Immature natural killer cell (primary cell): ENCODE measurements around the gene KIF2B. TPM values are rescaled to one million over a fixed set of nuclear protein-coding genes. Genes with fewer than 3 reads are reported as not detected.

Source experiments
- DNase-seq, 3 donors: peaks; one replicate each; pipeline ENCODE4 v3.0.0; 2022; ENCODE audit warnings: mixed read lengths in 1 of 3
- H3K27ac Mint-ChIP-seq, 6 donors: one replicate each; pipeline ENCODE4 v1.8.0; 2020; ENCODE audit warnings: mixed read lengths in 6 of 6, mild to moderate bottlenecking in 5 of 6, inconsistent platforms in 4 of 6, moderate library complexity in 3 of 6
- H3K27me3 Mint-ChIP-seq, 3 donors: one replicate each; pipeline ENCODE4 v1.8.0; 2020 to 2021; ENCODE audit warnings: low read depth in 3 of 3, mild to moderate bottlenecking in 3 of 3, mixed read lengths in 3 of 3, moderate library complexity in 3 of 3, inconsistent platforms in 1 of 3
- H3K36me3 Mint-ChIP-seq, 3 donors: one replicate each; pipeline ENCODE4 v1.8.0; 2020; ENCODE audit warnings: mixed read lengths in 3 of 3, inconsistent platforms in 2 of 3, mild to moderate bottlenecking in 2 of 3
- H3K4me1 Mint-ChIP-seq, 2 donors: one replicate each; pipeline ENCODE4 v1.8.0; 2020; ENCODE audit warnings: inconsistent platforms in 2 of 2, mild to moderate bottlenecking in 2 of 2, mixed read lengths in 2 of 2, moderate library complexity in 1 of 2
- H3K4me3 Mint-ChIP-seq, 5 donors: one replicate each; pipeline ENCODE4 v1.8.0; 2020; ENCODE audit warnings: mild to moderate bottlenecking in 5 of 5, mixed read lengths in 5 of 5, inconsistent platforms in 3 of 5, moderate library complexity in 3 of 5
- H3K9me3 Mint-ChIP-seq, 6 donors: one replicate each; pipeline ENCODE4 v1.8.0; 2020; ENCODE audit warnings: mild to moderate bottlenecking in 6 of 6, mixed read lengths in 6 of 6, inconsistent platforms in 4 of 6, moderate library complexity in 3 of 6
- polyA plus RNA-seq, 3 donors: library from polyadenylated mRNA; unstranded; fragments of 300-500 nt; fragmentation: Illumina TruSeq; gene quantifications; one replicate each; pipeline ENCODE4 v1.2.3, GENCODE V29; 2021

The KIF2B gene
- not detected for polyA plus RNA-seq

GRCh38 chr17:53822764-53823163 is at the start of gene KIF2B:
Gene KIF2B (plus strand): TSS chr17:53822927. CDS start chr17:53823034, 107 bp downstream.
- Mint-ChIP-seq H3K27me3 (peaks cover 0 to 4% (median 4%) of the 10 kb centered on the region in 3 donors), H3K4me1 (no peaks in the 10 kb centered on the region), H3K4me3 (no peak within 1 kb of the TSS)

GRCh38 chr17:53780320-53780719 is 42.4 kb upstream of the KIF2B start:
- no peak overlapping the region for H3K4me3 Mint-ChIP-seq
- H3K27me3 Mint-ChIP-seq: no peaks in the 10 kb centered on the region
- H3K27ac Mint-ChIP-seq: no peak overlapping the region
- peaks cover 11 to 59% (median 22%) of the 10 kb centered on the region in 6 donors for H3K9me3 Mint-ChIP-seq
- no peaks in the 10 kb centered on the region for H3K4me1 Mint-ChIP-seq
- DNase-seq: no peak
- peaks cover 0 to 3% (median 0%) of the 10 kb centered on the region in 3 donors for H3K36me3 Mint-ChIP-seq

More at GRCh38 chr17:53822764-53823163, at the start of gene KIF2B:
- H3K9me3 Mint-ChIP-seq: peaks cover 0 to 61% (median 31%) of the 10 kb centered on the region in 6 donors
- H3K27ac Mint-ChIP-seq: no peak within 1 kb of the TSS
- H3K36me3 Mint-ChIP-seq: no peaks in the 10 kb centered on the region
- DNase-seq: no peak

- no peak overlapping the region for H3K4me3 Mint-ChIP-seq
- DNase-seq: no peak
- H3K27me3 Mint-ChIP-seq: no peaks in the 10 kb centered on the region
- no peaks in the 10 kb centered on the region for H3K36me3 Mint-ChIP-seq
- no peak overlapping the region for H3K27ac Mint-ChIP-seq
- no peaks in the 10 kb centered on the region for H3K4me1 Mint-ChIP-seq
- H3K9me3 Mint-ChIP-seq: peaks cover 10 to 46% (median 29%) of the 10 kb centered on the region in 6 donors
These were observed 31.2 kb upstream of the KIF2B start for GRCh38 chr17:53791551-53791950.

- Mint-ChIP-seq H3K36me3 (no peaks in the 10 kb centered on the region), H3K4me3 (no peak overlapping the region), H3K27ac (no peak overlapping the region), H3K9me3 (peaks cover 10 to 41% (median 25%) of the 10 kb centered on the region in 6 donors), H3K4me1 (no peaks in the 10 kb centered on the region), H3K27me3 (no peaks in the 10 kb centered on the region)
- DNase-seq: no peak
These were observed 30.3 kb upstream of the KIF2B start for GRCh38 chr17:53792451-53792850.

GRCh38 chr17:53792997-53793396 is 29.7 kb upstream of the KIF2B start:
- DNase-seq: no peak
- Mint-ChIP-seq H3K36me3 (no peaks in the 10 kb centered on the region), H3K27me3 (no peaks in the 10 kb centered on the region), H3K9me3 (peaks cover 10 to 38% (median 24%) of the 10 kb centered on the region in 6 donors), H3K4me1 (no peaks in the 10 kb centered on the region), H3K27ac (no peak overlapping the region), H3K4me3 (no peak overlapping the region)

- Mint-ChIP-seq H3K36me3 (no peaks in the 10 kb centered on the region), H3K4me3 (no peak overlapping the region), H3K27ac (no peak overlapping the region), H3K4me1 (no peaks in the 10 kb centered on the region), H3K27me3 (no peaks in the 10 kb centered on the region), H3K9me3 (peaks cover 7 to 35% (median 21%) of the 10 kb centered on the region in 6 donors)
- no peak for DNase-seq
These were observed 27.9 kb upstream of the KIF2B start for GRCh38 chr17:53794875-53795274.

DNA sequence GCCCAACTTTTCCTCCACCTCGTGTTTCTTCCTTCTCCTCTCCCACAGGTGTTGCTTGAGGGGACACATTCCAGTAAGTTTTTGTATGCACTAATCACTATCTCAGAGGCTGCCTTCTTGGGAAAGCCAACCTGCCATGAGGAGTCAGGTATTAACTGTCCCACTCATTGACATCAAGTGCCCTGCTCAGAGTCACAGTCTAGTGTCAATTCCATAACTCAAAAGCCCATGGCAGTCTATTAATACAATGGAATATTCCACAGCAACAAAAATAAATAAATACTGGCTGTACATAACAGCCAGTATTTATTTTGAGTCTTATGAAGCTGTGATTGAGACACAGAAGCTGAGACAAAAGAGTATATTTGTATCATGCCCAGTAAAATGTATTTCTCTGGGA is 26.1 kb upstream of the KIF2B start:
- Mint-ChIP-seq H3K9me3 (peaks cover 7 to 22% (median 11%) of the 10 kb centered on the region in 6 donors), H3K27me3 (no peaks in the 10 kb centered on the region), H3K4me3 (no peak overlapping the region), H3K36me3 (no peaks in the 10 kb centered on the region), H3K27ac (no peak overlapping the region), H3K4me1 (no peaks in the 10 kb centered on the region)
- DNase-seq: no peak

- Mint-ChIP-seq H3K27ac (no peak overlapping the region), H3K9me3 (peaks cover 4 to 22% (median 11%) of the 10 kb centered on the region in 6 donors), H3K36me3 (no peaks in the 10 kb centered on the region), H3K4me3 (no peak overlapping the region), H3K4me1 (no peaks in the 10 kb centered on the region), H3K27me3 (no peaks in the 10 kb centered on the region)
- DNase-seq: no peak
These were observed 25.2 kb upstream of the KIF2B start for GRCh38 chr17:53797501-53797900.

GRCh38 chr17:53804437-53804836 is 18.3 kb upstream of the KIF2B start:
- H3K36me3 Mint-ChIP-seq: no peaks in the 10 kb centered on the region
- H3K27ac Mint-ChIP-seq: no peak overlapping the region
- no peak for DNase-seq
- H3K27me3 Mint-ChIP-seq: peaks cover 0 to 1% (median 0%) of the 10 kb centered on the region in 3 donors
- H3K9me3 Mint-ChIP-seq: peaks cover 2 to 14% (median 9%) of the 10 kb centered on the region in 6 donors
- H3K4me3 Mint-ChIP-seq: no peak overlapping the region
- H3K4me1 Mint-ChIP-seq: no peaks in the 10 kb centered on the region

GRCh38 chr17:53806473-53806872 is 16.3 kb upstream of the KIF2B start:
- Mint-ChIP-seq H3K4me3 (no peak overlapping the region), H3K27me3 (peaks cover 0 to 2% (median 1%) of the 10 kb centered on the region in 3 donors), H3K36me3 (no peaks in the 10 kb centered on the region), H3K4me1 (no peaks in the 10 kb centered on the region), H3K27ac (no peak overlapping the region), H3K9me3 (peaks cover 3 to 15% (median 10%) of the 10 kb centered on the region in 6 donors)
- DNase-seq: no peak

DNA sequence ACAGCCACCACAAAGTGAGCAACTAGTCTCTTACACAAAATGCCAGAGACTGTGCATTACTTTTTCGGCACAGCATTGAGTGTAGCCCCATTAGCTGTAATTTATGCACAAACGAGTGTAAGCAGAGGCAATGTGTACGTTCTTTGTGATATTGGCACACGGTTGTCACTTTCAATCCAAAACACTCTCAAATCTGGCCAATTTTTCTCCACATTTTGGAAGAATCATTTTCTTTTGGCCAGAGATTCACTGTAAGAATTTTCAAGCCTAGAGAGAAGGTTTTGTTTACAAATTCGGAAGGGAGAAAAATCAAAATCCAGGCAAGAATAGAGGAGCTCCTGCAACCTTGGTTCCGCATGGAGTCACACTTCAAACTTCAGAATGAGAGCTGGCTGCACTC is 15.4 kb upstream of the KIF2B start:
- H3K27me3 Mint-ChIP-seq: peaks cover 0 to 2% (median 1%) of the 10 kb centered on the region in 3 donors
- H3K36me3 Mint-ChIP-seq: no peaks in the 10 kb centered on the region
- no peak for DNase-seq
- H3K27ac Mint-ChIP-seq: no peak overlapping the region
- H3K4me1 Mint-ChIP-seq: no peaks in the 10 kb centered on the region
- peaks cover 3 to 15% (median 10%) of the 10 kb centered on the region in 6 donors for H3K9me3 Mint-ChIP-seq
- H3K4me3 Mint-ChIP-seq: no peak overlapping the region

GRCh38 chr17:53818271-53818670 is 4.5 kb upstream of the KIF2B start:
- Mint-ChIP-seq H3K4me1 (no peaks in the 10 kb centered on the region), H3K36me3 (no peaks in the 10 kb centered on the region), H3K27me3 (peaks cover 2 to 4% (median 2%) of the 10 kb centered on the region in 3 donors), H3K27ac (no peak overlapping the region), H3K9me3 (peaks cover 3 to 50% (median 22%) of the 10 kb centered on the region in 6 donors), H3K4me3 (no peak overlapping the region)
- no peak for DNase-seq

DNA sequence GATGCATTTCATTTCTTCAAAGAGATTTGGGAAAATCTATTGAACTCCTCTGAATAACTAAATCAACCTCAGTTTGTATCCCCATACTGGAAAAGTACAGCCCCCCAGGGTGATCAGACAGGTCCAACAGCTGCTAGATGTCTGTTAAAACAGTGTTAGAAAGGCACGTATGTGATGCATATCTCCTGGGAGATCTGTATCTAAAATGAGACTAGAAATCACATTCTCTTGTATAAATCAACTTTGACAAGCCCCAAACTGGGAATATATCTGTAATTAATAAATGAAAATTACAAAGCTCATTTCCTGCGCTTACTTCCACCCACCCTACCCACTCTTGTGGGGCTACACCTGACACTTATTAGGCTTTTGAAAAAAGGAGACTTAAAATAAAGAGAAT is 3.8 kb upstream of the KIF2B start:
- peaks cover 2 to 4% (median 4%) of the 10 kb centered on the region in 3 donors for H3K27me3 Mint-ChIP-seq
- no peak for DNase-seq
- H3K27ac Mint-ChIP-seq: no peak overlapping the region
- H3K4me3 Mint-ChIP-seq: no peak overlapping the region
- no peaks in the 10 kb centered on the region for H3K4me1 Mint-ChIP-seq
- H3K9me3 Mint-ChIP-seq: peaks cover 2 to 50% (median 24%) of the 10 kb centered on the region in 6 donors
- no peaks in the 10 kb centered on the region for H3K36me3 Mint-ChIP-seq

- no peaks in the 10 kb centered on the region for H3K4me1 Mint-ChIP-seq
These were observed 2.8 kb upstream of the KIF2B start for GRCh38 chr17:53819956-53820355.

More at GRCh38 chr17:53819956-53820355, 2.8 kb upstream of the KIF2B start:
- no peak for DNase-seq
- Mint-ChIP-seq H3K36me3 (no peaks in the 10 kb centered on the region), H3K9me3 (peaks cover 2 to 55% (median 28%) of the 10 kb centered on the region in 6 donors), H3K27ac (no peak overlapping the region), H3K27me3 (peaks cover 2 to 4% (median 4%) of the 10 kb centered on the region in 3 donors), H3K4me3 (no peak overlapping the region)
